Psoas muscle (tissue), 8 donors: ENCODE data around the gene CENPE. TPM values are rescaled to one million over a fixed set of nuclear protein-coding genes. Genes with fewer than 3 reads are reported as not detected.

ENCODE experiments used
- ATAC-seq, 4 donors: fragments of 200-7000 bp; cut with Tn5 transposase; one replicate each; pipeline ENCODE4 v1.9.1; 2020; ENCODE audit warnings: moderate library complexity in 3 of 4, mild to moderate bottlenecking in 2 of 4
- DNase-seq, 2 donors: peaks; one replicate each; pipeline ENCODE4 v3.0.0-alpha.2; 2020
- H3K27ac ChIP-seq: fragments of 200-600 bp; one replicate; pipeline ENCODE4 v1.8.0; 2022
- H3K27me3 ChIP-seq, 3 donors: fragments of 200-600 bp in 1 of 3; one replicate each; pipeline versions ENCODE4 v1.6.1 to v1.8.0; 2013 to 2022; ENCODE audit warnings: low read length in 2 of 3, mild to moderate bottlenecking in 2 of 3, moderate library complexity in 1 of 3; ENCODE audit not compliant: insufficient read depth in 3 of 3
- H3K36me3 ChIP-seq, 2 donors: fragments of 200-600 bp in 1 of 2; one replicate each; pipeline versions ENCODE4 v1.6.1 to v1.8.0; 2013 to 2022; ENCODE audit warnings: low read depth in 1 of 2, mild to moderate bottlenecking in 1 of 2, moderate library complexity in 1 of 2; ENCODE audit not compliant: insufficient read depth in 1 of 2
- H3K4me1 ChIP-seq: fragments of 200-600 bp; one replicate; pipeline ENCODE4 v1.8.0; 2022
- H3K4me3 ChIP-seq: fragments of 200-600 bp; one replicate; pipeline ENCODE4 v1.8.0; 2022; ENCODE audit warnings: mild to moderate bottlenecking
- H3K9me3 ChIP-seq: fragments of 200-600 bp; one replicate; pipeline ENCODE4 v1.8.0; 2022
- WGBS, 3 donors: extraction: QIAGEN DNeasy Blood & Tissue Kit; methylation state at CpG; one replicate each; pipeline versions ENCODE4 v1.1.6 to v1.1.7; 2013; 5-methylcytosine and 5-hydroxymethylcytosine counted together
- intact Hi-C, 2 donors: fragments of 100-400 bp; cut with DNase I; formaldehyde crosslinking; loops; one replicate each; pipeline versions ENCODE4 v1.11.0 to v1.14.2; 2022
- polyA plus RNA-seq, 3 donors: library from polyadenylated mRNA; stranded (reverse); fragments of 200-250 nt; gene quantifications; one replicate each; pipeline ENCODE4 v1.2.3, GENCODE V29; 2013
- total RNA-seq, 4 donors: library from RNA; stranded (reverse); fragmentation: NEBNext Ultra II Directional in 2 of 4; extraction: Animal tissue kit (Norgen Biotek cat#: 25700) in 2 of 4; gene quantifications; one replicate each; pipeline versions ENCODE4 v1.2.1 to v1.2.4, GENCODE V29; 2021 to 2023
- TF ChIP-seq, protein P1 (sequence below): fragments of 200-600 bp; IDR thresholded peaks from one replicate; pipeline ENCODE4 v1.8.0; 2022; ENCODE audit warnings: antibody characterized with exemption
- donor health status: healthy with polysubstance abuse.
- donor health status: DM: no; HTN: no; CAD: no; lungs with moderate emphysema.
- donor health status: Bipolar disorder and iron deficiency.
- donor health status: healthy.
- donor health status: DM: yes; HTN: yes; CAD: no.
- donor health status: DM: no; HTN: no; CAD: no.
- donor health status: DM: no; HTN: no; CAD: no.
- donor health status: DM: yes; HTN: yes; CAD: no.

CENPE gene
- total and polyA plus RNA-seq, 7 donors: 0.07 to 0.60 (median 0.25) TPM

DNA sequence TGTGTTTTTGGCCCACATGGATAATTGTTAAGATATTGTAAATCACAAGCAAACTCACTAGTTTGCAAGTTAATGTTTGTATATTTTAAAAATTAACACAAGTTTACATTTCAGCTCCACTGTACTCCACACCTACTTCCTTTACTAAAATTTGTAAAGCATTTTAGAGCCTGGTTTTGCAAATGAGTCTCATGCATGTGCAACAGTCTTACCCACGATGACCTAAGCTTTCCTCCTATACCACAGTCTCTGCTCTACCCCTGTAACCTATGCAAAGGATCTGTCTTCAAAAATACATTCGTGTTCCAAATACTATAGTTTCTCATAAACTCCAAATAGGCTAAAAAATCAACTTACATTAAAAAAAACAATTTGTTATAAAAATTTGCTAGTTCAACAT, 108.7 kb downstream of the CENPE start:
- no peaks in the 10 kb centered on the region for H3K27me3 ChIP-seq
- H3K36me3 ChIP-seq: peaks cover 11 to 96% of the 10 kb centered on the region in 2 donors
- H3K27ac ChIP-seq: no peak overlapping the region
- DNase-seq (no peak), ATAC-seq (no peak)
- TF ChIP-seq, protein P1, sequence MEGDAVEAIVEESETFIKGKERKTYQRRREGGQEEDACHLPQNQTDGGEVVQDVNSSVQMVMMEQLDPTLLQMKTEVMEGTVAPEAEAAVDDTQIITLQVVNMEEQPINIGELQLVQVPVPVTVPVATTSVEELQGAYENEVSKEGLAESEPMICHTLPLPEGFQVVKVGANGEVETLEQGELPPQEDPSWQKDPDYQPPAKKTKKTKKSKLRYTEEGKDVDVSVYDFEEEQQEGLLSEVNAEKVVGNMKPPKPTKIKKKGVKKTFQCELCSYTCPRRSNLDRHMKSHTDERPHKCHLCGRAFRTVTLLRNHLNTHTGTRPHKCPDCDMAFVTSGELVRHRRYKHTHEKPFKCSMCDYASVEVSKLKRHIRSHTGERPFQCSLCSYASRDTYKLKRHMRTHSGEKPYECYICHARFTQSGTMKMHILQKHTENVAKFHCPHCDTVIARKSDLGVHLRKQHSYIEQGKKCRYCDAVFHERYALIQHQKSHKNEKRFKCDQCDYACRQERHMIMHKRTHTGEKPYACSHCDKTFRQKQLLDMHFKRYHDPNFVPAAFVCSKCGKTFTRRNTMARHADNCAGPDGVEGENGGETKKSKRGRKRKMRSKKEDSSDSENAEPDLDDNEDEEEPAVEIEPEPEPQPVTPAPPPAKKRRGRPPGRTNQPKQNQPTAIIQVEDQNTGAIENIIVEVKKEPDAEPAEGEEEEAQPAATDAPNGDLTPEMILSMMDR: no peak
- intact Hi-C loops: no loop called here
- no peaks in the 10 kb centered on the region for H3K4me1 ChIP-seq
- no peaks in the 10 kb centered on the region for H3K9me3 ChIP-seq
- 89 to 94% (median 91%) methylated on average over 2 of the region's 2 CpGs for WGBS, 3 donors
- H3K4me3 ChIP-seq: no peak overlapping the region

DNA sequence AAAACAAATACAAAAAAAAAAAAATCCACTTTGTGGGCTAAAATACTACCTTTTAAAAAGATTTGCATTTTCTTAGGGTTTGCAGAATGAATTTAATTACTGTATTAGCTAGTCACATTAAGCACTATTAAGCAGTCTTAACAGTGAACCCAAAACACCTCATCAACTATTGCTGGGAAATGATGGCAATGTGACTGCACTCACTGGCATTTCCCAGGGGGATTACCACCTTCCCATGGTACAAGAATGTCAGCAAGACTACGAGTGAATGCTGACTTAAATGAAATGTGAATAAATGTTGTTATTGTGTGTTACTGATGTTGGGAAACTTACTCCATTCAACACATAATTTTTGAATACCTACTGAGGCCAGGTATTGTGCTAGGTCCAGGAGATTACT, 111.6 kb downstream of the CENPE start:
- no peak overlapping the region for H3K4me3 ChIP-seq
- H3K27me3 ChIP-seq: no peaks in the 10 kb centered on the region
- ATAC-seq (no peak), DNase-seq (no peak)
- TF ChIP-seq, protein P1: no peak
- no peaks in the 10 kb centered on the region for H3K4me1 ChIP-seq
- intact Hi-C loops: no loop called here
- peaks cover 15 to 97% of the 10 kb centered on the region in 2 donors for H3K36me3 ChIP-seq
- H3K27ac ChIP-seq: no peak overlapping the region
- 19 to 39% (median 29%) methylated on average over 1 of the region's 1 CpG for WGBS, 3 donors
- H3K9me3 ChIP-seq: no peaks in the 10 kb centered on the region

DNA sequence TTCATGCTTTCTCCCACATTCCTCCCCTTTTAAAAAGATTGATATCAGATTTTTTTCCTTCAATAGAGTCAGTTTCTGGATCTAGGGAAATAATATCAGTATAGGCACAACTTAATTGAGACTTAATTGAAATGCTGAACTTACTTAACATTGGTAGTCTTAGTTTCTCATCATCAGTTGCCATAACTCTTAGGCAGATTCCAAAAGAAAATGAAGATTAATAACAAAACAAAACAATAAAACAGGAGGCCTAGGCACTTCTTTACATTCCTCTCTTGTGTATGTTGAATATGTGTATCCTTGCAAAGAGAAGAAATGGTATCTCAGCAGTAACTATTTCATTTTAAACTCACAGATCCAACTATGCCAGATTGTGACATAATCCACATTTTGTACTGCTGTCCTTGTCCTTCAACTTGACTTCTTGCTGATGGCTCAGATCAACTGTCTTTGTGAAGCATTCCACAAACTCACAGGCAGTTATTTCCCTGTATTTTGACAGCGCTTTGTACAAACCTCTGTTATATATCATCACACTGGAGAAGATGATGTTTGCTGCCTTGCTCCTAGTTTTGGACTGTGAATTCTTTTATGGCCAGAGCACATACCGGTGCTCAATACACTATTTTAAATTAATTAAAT, 112.5 kb downstream of the CENPE start:
- Histone ChIP-seq H3K27me3 (no peaks in the 10 kb centered on the region), H3K4me3 (no peak overlapping the region), H3K36me3 (peaks cover 12 to 97% of the 10 kb centered on the region in 2 donors), H3K9me3 (no peaks in the 10 kb centered on the region), H3K27ac (no peak overlapping the region), H3K4me1 (no peaks in the 10 kb centered on the region)
- DNase-seq: no peak
- 75 to 93% (median 86%) methylated on average over 2 of the region's 2 CpGs for WGBS, 3 donors
- no peak for ATAC-seq
- TF ChIP-seq, protein P1: no peak
- intact Hi-C loops: no loop called here

DNA sequence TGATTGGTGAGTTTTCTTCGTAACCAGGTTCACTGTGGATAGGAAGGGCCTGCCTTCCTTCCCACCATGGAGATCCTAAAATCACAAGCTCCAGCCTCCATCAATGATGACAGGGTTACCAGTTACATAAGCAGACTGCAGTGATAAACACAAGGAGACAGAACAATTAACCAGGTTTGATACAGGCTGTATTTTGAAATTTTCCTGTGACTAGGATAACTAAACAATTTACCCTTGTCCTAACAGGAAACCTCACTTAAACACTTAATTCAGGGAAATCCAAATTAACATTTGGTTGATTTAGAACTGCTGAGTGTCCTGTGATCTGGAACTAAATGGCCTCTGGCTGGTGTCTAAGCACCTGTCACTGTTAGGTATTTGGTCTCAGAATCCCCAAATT, 118.5 kb downstream of the CENPE start:
- TF ChIP-seq, protein P1: no peak
- Histone ChIP-seq H3K4me3 (no peak overlapping the region), H3K36me3 (peaks cover 4 to 51% of the 10 kb centered on the region in 2 donors), H3K4me1 (no peaks in the 10 kb centered on the region), H3K27ac (no peak overlapping the region), H3K27me3 (no peaks in the 10 kb centered on the region), H3K9me3 (no peaks in the 10 kb centered on the region)
- ATAC-seq: no peak
- WGBS, 3 donors: 96 to 97% (median 97%) methylated on average over 1 of the region's 1 CpG
- no peak for DNase-seq
- intact Hi-C loops: no loop called here
